VCaP (cell line): ENCODE data around the gene ZNF653.
A peak's percentile ranks its signal among the peaks of the same experiment; 100 is the strongest.

ENCODE experiments used
- H3K27ac ChIP-seq: fragments of 450-650 bp; 2 replicates; pipeline ENCODE4 v1.5.1; 2017
- TF ChIP-seq, protein P1 (sequence below): fragments of 450-650 bp; conservative IDR thresholded peaks from 2 replicates; pipeline ENCODE4 v1.5.1; 2017; ENCODE audit warnings: mild to moderate bottlenecking, moderate library complexity

The ZNF653 gene

GRCh38 chr19:11485245-11485837 lies 20.3 kb downstream of the ZNF653 start:
- H3K27ac ChIP-seq = no peak overlapping the region
- TF ChIP-seq, protein P1, sequence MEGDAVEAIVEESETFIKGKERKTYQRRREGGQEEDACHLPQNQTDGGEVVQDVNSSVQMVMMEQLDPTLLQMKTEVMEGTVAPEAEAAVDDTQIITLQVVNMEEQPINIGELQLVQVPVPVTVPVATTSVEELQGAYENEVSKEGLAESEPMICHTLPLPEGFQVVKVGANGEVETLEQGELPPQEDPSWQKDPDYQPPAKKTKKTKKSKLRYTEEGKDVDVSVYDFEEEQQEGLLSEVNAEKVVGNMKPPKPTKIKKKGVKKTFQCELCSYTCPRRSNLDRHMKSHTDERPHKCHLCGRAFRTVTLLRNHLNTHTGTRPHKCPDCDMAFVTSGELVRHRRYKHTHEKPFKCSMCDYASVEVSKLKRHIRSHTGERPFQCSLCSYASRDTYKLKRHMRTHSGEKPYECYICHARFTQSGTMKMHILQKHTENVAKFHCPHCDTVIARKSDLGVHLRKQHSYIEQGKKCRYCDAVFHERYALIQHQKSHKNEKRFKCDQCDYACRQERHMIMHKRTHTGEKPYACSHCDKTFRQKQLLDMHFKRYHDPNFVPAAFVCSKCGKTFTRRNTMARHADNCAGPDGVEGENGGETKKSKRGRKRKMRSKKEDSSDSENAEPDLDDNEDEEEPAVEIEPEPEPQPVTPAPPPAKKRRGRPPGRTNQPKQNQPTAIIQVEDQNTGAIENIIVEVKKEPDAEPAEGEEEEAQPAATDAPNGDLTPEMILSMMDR = no peak

DNA sequence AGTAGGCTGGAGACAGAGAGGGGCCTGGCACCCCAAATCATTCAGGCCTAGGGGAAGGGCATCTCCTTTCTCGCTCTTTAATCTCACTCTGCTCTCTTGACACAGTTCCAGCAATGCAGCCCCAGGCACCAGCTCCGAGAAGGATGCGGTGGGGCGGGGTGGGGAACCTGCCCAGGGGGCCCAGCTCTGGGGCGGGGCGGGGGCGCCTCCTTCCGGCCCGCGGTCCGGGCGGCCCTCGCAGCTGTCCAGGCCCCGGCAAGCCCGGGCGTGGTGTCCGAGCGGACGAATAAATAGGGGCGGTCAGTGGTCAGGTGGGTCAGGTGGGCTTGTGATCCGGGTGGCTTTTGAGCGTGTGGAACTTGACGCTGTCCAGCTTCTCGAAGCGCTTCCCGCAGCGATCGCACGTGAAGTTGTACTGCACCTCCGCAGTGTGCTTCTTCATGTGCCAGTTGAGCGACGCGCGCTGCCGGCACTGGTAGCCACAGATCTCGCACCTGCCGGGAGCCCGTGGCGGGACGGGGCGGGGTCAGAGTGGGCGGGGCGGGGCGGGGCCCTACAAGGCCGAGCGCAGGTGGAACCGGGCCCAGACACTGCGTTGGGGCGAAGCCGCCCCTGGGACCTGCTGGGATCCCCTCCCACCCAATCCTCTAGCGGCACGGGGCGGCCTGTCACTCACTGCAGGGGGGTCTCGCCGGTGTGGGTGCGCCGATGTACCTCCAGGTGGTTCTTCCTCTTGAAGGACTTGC lies 22.1 kb downstream of the ZNF653 start:
- H3K27ac ChIP-seq = peak overlapping the region; percentile 83
- TF ChIP-seq, protein P1 = no peak

DNA sequence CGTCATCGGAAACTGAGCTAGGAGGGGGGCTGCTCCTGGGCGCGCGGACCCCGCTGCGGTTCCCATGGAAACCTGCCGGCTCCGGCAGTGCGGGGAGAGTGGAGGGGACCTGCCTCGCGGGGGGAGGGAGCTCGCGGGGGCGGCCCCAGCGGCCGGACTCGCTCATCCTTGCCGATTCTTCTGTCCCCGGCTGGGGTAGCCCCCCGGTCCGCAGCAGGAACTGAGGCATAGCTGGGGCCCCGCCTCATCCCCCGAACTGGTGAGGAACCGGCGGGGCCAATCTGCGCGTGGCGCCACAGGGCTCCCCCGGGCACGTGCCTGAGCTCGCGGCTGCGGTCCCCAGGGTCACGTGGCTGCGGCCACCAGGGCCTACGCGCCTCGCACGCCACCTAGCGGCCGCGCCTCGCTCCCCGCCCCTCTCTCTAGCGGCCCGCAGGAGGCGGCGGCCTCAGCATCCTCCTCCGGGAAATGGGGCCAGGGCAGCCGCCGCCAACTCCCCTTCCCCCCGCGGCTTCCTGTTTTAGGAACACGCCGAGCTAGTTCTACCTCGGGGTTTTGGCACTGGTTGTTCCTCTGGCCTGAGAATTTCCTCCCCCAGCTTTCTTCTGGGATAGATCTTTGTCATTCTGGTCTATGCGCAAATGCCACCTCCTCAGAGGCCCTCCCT lies 23.1 kb downstream of the ZNF653 start:
- H3K27ac ChIP-seq = peak overlapping the region; percentile 83
- TF ChIP-seq, protein P1 = peak; percentile 98

DNA sequence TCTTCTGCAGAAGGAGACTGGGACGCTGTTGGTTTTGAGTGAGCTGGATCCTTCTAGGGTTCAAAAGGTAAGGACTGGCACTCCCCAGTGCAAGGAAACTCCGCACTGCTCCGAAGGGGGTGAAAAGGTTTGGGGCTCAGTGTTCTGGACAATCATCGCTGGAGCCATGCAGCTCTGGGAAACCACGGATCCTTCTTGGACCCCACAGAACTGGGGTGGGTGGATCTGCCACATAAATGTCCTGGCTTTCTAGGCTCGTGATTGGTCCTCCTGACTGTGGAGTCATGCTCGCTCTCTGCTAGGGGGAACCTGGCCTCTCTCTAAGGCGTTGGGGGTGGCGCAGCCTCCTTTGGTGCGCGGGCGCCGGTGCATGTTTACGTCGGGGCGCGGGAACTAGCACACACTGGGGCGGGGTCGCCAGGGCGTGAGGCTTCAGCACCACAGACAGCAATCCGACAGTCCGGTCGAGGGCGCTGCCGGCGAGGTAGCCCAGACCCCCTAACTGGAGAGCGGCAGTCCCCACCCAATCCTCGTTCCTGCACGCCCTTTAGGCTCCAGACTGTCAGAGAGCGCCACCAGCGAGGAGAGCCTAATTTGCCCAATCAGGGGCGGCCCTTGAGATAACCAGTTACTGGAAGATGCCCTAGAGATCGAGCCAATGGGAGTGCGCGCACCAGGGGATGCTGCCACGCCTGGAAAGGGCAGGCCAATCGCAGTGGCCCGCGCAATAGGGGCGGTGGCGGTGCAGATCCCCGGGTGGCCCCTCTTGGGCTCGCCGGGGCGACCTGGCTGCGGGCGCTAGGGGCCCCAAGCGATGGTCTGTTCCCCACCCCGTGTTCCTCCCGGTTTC lies 23.9 kb downstream of the ZNF653 start:
- TF ChIP-seq, protein P1 = no peak
- H3K27ac ChIP-seq = peak overlapping the region; percentile 83

DNA sequence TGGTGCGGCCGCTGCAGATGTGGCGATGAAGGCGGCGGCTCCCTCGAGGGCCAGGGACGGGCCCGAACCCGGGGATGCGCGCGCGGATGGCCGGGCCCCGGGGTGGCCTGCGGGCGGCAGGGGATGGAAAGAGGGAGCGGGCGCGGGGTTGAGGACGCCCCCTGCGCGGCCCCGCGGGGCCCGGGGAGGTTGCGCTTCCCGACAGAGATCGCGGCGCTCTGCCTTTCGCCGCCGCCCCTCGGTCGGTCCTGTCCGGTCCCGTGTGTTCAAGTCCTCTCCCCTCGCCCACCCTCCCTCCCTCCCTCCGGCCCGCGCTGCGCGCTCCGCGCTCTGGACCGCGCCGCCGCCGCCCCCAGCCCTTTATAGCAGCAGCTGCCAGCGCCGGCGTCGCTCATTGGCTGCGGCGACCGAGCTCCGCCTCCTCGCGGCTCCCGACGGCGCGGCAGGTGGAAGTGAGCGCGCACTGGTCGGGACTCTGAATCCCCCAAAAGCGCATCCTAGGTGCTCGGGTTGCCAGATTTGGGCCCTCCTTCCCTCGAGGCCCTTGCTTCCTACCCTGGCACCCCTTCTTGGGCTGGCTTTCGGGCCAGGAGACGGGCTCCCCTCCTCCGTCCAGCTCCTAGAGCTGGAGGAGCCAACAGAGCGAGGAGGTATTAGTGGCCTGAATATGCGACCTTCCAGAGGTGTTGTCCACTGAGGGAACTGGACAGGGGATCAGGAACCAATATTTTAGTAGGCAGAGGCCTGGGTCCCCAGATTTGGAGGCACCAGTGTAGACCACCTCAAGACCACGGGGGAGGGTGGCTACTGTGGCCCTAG lies 24.7 kb downstream of the ZNF653 start, which contains the start of gene ELAVL3:
ELAVL3 (minus strand) TSS at position 332 of the 819 bp plus-strand sequence. CDS start 438 bp downstream, outside the sequence.
- TF ChIP-seq, protein P1 = no peak
- peak within 1 kb of the TSS; percentile 83 for H3K27ac ChIP-seq

- no peak overlapping the region for H3K27ac ChIP-seq
- TF ChIP-seq, protein P1 = no peak
Observed at GRCh38 chr19:11479898-11480714, 25.5 kb downstream of the ZNF653 start.
